PC-3 (cell line): Measurements from ENCODE around the gene HRH4.

Source experiments
- EZH2 ChIP-seq: fragments of 300-600 bp; sonication (generic); IDR thresholded peaks from one replicate; pipeline ENCODE4 v1.6.1; 2017; ENCODE audit warnings: antibody characterized with exemption, mild to moderate bottlenecking, low read length; ENCODE audit not compliant: unreplicated experiment
- EZH2phosphoT487 ChIP-seq: fragments of 300-600 bp; sonication (generic); IDR thresholded peaks from 2 replicates; pipeline ENCODE4 v1.6.1; 2018; ENCODE audit warnings: mild to moderate bottlenecking, antibody characterized with exemption, low read length, borderline replicate concordance
- TF ChIP-seq, protein P1 (sequence below): fragments of 300-600 bp; sonication (generic); conservative IDR thresholded peaks from 2 replicates; pipeline ENCODE4 v1.5.1; 2017; ENCODE audit warnings: antibody characterized with exemption, low read depth, mild to moderate bottlenecking, low read length

DNA sequence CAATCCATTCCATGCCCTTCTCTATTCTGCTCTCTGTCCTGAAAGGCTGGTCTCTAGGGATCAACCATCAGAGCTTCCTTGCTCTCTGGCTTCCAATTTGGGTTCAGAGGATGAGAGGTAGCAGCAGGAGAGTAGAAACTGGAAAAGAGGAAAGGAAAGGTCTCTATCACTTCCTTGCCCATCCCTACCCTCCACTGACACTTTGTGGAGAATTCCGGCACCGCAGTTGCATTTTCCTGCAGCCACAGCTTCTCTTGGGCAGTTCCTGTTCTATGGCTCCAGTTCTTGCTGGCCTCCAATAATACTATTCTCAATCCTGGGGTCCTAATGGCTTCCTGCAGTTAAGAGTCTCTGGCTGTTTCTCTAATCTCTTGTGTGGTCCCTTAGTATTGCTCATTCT is 47.3 kb upstream of the HRH4 start:
- TF ChIP-seq, protein P1, sequence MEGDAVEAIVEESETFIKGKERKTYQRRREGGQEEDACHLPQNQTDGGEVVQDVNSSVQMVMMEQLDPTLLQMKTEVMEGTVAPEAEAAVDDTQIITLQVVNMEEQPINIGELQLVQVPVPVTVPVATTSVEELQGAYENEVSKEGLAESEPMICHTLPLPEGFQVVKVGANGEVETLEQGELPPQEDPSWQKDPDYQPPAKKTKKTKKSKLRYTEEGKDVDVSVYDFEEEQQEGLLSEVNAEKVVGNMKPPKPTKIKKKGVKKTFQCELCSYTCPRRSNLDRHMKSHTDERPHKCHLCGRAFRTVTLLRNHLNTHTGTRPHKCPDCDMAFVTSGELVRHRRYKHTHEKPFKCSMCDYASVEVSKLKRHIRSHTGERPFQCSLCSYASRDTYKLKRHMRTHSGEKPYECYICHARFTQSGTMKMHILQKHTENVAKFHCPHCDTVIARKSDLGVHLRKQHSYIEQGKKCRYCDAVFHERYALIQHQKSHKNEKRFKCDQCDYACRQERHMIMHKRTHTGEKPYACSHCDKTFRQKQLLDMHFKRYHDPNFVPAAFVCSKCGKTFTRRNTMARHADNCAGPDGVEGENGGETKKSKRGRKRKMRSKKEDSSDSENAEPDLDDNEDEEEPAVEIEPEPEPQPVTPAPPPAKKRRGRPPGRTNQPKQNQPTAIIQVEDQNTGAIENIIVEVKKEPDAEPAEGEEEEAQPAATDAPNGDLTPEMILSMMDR, result peak; percentile 49; the same call in 1 of the 2 replicates
- TF ChIP-seq EZH2phosphoT487 (no peak), EZH2 (no peak)
